H1 (cell line): ENCODE data around the gene GRIK4. TPM values are rescaled to one million over a fixed set of nuclear protein-coding genes. Genes with fewer than 3 reads are reported as not detected.

ENCODE experiments used
- CTCF ChIA-PET: fragments of 300-600 bp; sonication (Branson Sonifier 250); formaldehyde crosslinking; loops from one replicate; lab custom pipeline; 2021; ENCODE audit not compliant: partially characterized antibody; lab: Charles Lee
- POLR2A ChIA-PET: fragments of 300-600 bp; sonication (Branson Sonifier 250); formaldehyde crosslinking; loops from one replicate; lab custom pipeline; 2021; ENCODE audit warnings: inconsistent platforms; ENCODE audit not compliant: partially characterized antibody; lab: Charles Lee
- DNase-seq, 2 experiments: peaks; one replicate each; pipeline versions ENCODE4 v3.0.0 to v3.0.0-alpha.2; 2010 to 2022; ENCODE audit warnings: low spot score in 2 of 2, low read depth in 1 of 2, mixed read lengths in 1 of 2
- FAIRE-seq: peaks from 2 replicates; lab custom pipeline; 2011; peaks lifted over from hg19 to GRCh38; lab: Jason Lieb, UNC
- H2AFZ ChIP-seq: 2 replicates; pipeline ENCODE4 v1.8.1; 2012; ENCODE audit warnings: low read length, inconsistent platforms
- H2AK5ac ChIP-seq: 2 replicates; pipeline ENCODE4 v1.6.1; 2013; ENCODE audit warnings: low read depth, low read length
- H2BK120ac ChIP-seq: replicated peaks from 2 replicates; pipeline ENCODE3; 2013; ENCODE audit warnings: low read depth, low read length, inconsistent platforms
- H2BK12ac ChIP-seq: 2 replicates; pipeline ENCODE4 v1.6.1; 2013; ENCODE audit warnings: low read depth, low read length
- H2BK15ac ChIP-seq: 2 replicates; pipeline ENCODE4 v1.6.1; 2013; ENCODE audit warnings: low read length
- H2BK20ac ChIP-seq: 2 replicates; pipeline ENCODE4 v1.6.1; 2013; ENCODE audit warnings: low read length
- H2BK5ac ChIP-seq: 2 replicates; pipeline ENCODE4 v1.6.1; 2013; ENCODE audit warnings: low read depth, low read length
- H3K14ac ChIP-seq: 2 replicates; pipeline ENCODE4 v1.6.1; 2013; ENCODE audit warnings: inconsistent platforms; ENCODE audit not compliant: insufficient read length
- H3K18ac ChIP-seq: 2 replicates; pipeline ENCODE4 v1.6.1; 2013; ENCODE audit warnings: low read length; ENCODE audit errors: extremely low read depth
- H3K23ac ChIP-seq: 2 replicates; pipeline ENCODE4 v1.6.1; 2013; ENCODE audit warnings: inconsistent platforms; ENCODE audit not compliant: insufficient read length
- H3K23me2 ChIP-seq: 2 replicates; pipeline ENCODE4 v1.6.1; 2013; ENCODE audit warnings: low read depth, low read length
- H3K27ac ChIP-seq: 2 replicates; pipeline ENCODE4 v1.6.1; 2011; ENCODE audit warnings: low read depth, low read length, inconsistent platforms
- H3K27me3 ChIP-seq, 4 experiments: replicated peaks in 1 of 4; 1 replicate in 1 of 4; 2 replicates in 3 of 4; pipeline versions ENCODE4 v1.6.1 to v1.8.1; 2011 to 2013; ENCODE audit warnings: low read length in 3 of 4, mild to moderate bottlenecking in 3 of 4, inconsistent platforms in 2 of 4, mixed read lengths in 2 of 4, moderate library complexity in 1 of 4; ENCODE audit not compliant: control insufficient read depth in 3 of 4, insufficient read depth in 3 of 4; ENCODE audit errors: extremely low read depth in 1 of 4
- H3K36me3 ChIP-seq, 4 experiments: 2 replicates each; pipeline versions ENCODE4 v1.6.1 to v1.8.1; 2011 to 2013; ENCODE audit warnings: mild to moderate bottlenecking in 4 of 4, low read length in 3 of 4, moderate library complexity in 2 of 4, control low read depth in 1 of 4, inconsistent platforms in 1 of 4; ENCODE audit not compliant: insufficient read depth in 4 of 4, control insufficient read depth in 2 of 4
- H3K4ac ChIP-seq: replicated peaks from 2 replicates; pipeline ENCODE3; 2013; ENCODE audit warnings: low read length, low read depth, mixed read lengths, inconsistent platforms; ENCODE audit not compliant: insufficient read length
- H3K4me1 ChIP-seq, 4 experiments: replicated peaks in 1 of 4; 1 replicate in 1 of 4; 2 replicates in 3 of 4; pipeline versions ENCODE4 v1.6.1 to v1.8.1; 2011 to 2013; ENCODE audit warnings: low read length in 3 of 4, inconsistent platforms in 2 of 4, mixed read lengths in 1 of 4; ENCODE audit not compliant: insufficient read depth in 4 of 4, control insufficient read depth in 3 of 4
- H3K4me2 ChIP-seq, 2 experiments: 2 replicates each; pipeline versions ENCODE4 v1.6.1 to v1.8.1; 2011 to 2013; ENCODE audit warnings: low read depth in 2 of 2, low read length in 2 of 2, control low read depth in 1 of 2, inconsistent platforms in 1 of 2, mild to moderate bottlenecking in 1 of 2; ENCODE audit not compliant: insufficient read depth in 1 of 2
- H3K4me3 ChIP-seq, 4 experiments: fragments of 200-600, 300-600 bp in 1 of 4; sonication (generic), shearing (Covaris generic), sonication (Bioruptor Twin) in 1 of 4; 2 replicates each; pipeline versions ENCODE4 v1.5.1 to v1.8.1; 2011 to 2016; ENCODE audit warnings: low read length in 4 of 4, low read depth in 3 of 4, control low read depth in 2 of 4, inconsistent platforms in 2 of 4, mild to moderate bottlenecking in 2 of 4, mixed read lengths in 1 of 4, moderate library complexity in 1 of 4; ENCODE audit not compliant: insufficient read depth in 2 of 4; ENCODE audit errors: extremely low read depth in 1 of 4
- H3K56ac ChIP-seq: replicated peaks from 2 replicates; pipeline ENCODE3; 2013; ENCODE audit warnings: low read depth, mild to moderate bottlenecking, mixed read lengths, low read length, inconsistent platforms; ENCODE audit not compliant: insufficient read length
- H3K79me1 ChIP-seq: 2 replicates; pipeline ENCODE4 v1.6.1; 2013; ENCODE audit warnings: low read depth, low read length, control low read depth
- H3K79me2 ChIP-seq, 2 experiments: 2 replicates each; pipeline versions ENCODE4 v1.6.1 to v1.8.1; 2012 to 2013; ENCODE audit warnings: low read length in 2 of 2, mild to moderate bottlenecking in 2 of 2, inconsistent platforms in 1 of 2; ENCODE audit not compliant: insufficient read depth in 2 of 2, control insufficient read depth in 1 of 2
- H3K9ac ChIP-seq, 4 experiments: replicated peaks in 1 of 4; 1 replicate in 1 of 4; 2 replicates in 3 of 4; pipeline versions ENCODE4 v1.6.1 to v1.8.1; 2011 to 2013; ENCODE audit warnings: low read depth in 3 of 4, low read length in 3 of 4, control low read depth in 2 of 4, mild to moderate bottlenecking in 2 of 4, moderate library complexity in 2 of 4, inconsistent platforms in 1 of 4; ENCODE audit errors: extremely low read depth in 1 of 4
- H3K9me3 ChIP-seq, 2 experiments: 2 replicates each; pipeline versions ENCODE4 v1.6.1 to v1.8.1; 2012 to 2013; ENCODE audit warnings: mild to moderate bottlenecking in 2 of 2, moderate library complexity in 2 of 2, control low read depth in 1 of 2, inconsistent platforms in 1 of 2, low read depth in 1 of 2, low read length in 1 of 2, mixed read lengths in 1 of 2; ENCODE audit not compliant: insufficient read depth in 2 of 2
- H4K20me1 ChIP-seq, 2 experiments: replicated peaks in 1 of 2; 2 replicates each; pipeline versions ENCODE3 to v1.8.1; 2011 to 2013; ENCODE audit warnings: inconsistent platforms in 2 of 2, low read length in 2 of 2, mild to moderate bottlenecking in 1 of 2; ENCODE audit not compliant: insufficient read depth in 2 of 2, control insufficient read depth in 1 of 2
- H4K5ac ChIP-seq: 2 replicates; pipeline ENCODE4 v1.6.1; 2013; ENCODE audit warnings: low read length, low read depth, mixed read lengths, inconsistent platforms; ENCODE audit not compliant: insufficient read length
- H4K8ac ChIP-seq: 2 replicates; pipeline ENCODE4 v1.8.0; 2013; ENCODE audit warnings: mild to moderate bottlenecking, moderate library complexity, low read length, inconsistent platforms; ENCODE audit not compliant: insufficient read depth; ENCODE audit errors: extremely low read depth
- H4K91ac ChIP-seq: replicated peaks from 2 replicates; pipeline ENCODE3; 2013; ENCODE audit warnings: low read length, mixed read lengths, inconsistent platforms; ENCODE audit not compliant: insufficient read length
- ATF2 ChIP-seq: IDR thresholded peaks from 2 replicates; pipeline ENCODE4 v1.6.1; 2012; ENCODE audit warnings: low read length, inconsistent platforms
- CBX5 ChIP-seq: fragments of 300-800, 300-1000 bp; sonication (generic); IDR thresholded peaks from 2 replicates; pipeline ENCODE4 v1.7.1; 2016; ENCODE audit warnings: antibody characterized with exemption, low read length, low read depth
- CBX8 ChIP-seq: fragments of 300-800, 300-1000 bp; sonication (generic); IDR thresholded peaks from 2 replicates; pipeline ENCODE4 v1.7.1; 2016; ENCODE audit warnings: low read depth, low read length, borderline replicate concordance
- E2F6 ChIP-seq: IDR thresholded peaks from 2 replicates; pipeline ENCODE4 v1.6.1; 2012; ENCODE audit warnings: inconsistent platforms
- EGR1 ChIP-seq: IDR thresholded peaks from 2 replicates; pipeline ENCODE4 v1.6.1; 2011; ENCODE audit warnings: low read depth, low read length, borderline replicate concordance
- GABPA ChIP-seq: IDR thresholded peaks from 2 replicates; pipeline ENCODE4 v1.6.1; 2011; ENCODE audit warnings: mild to moderate bottlenecking, low read length, moderate library complexity, borderline replicate concordance; ENCODE audit not compliant: insufficient read depth
- POU5F1 ChIP-seq: IDR thresholded peaks from 2 replicates; pipeline ENCODE4 v1.6.1; 2011; ENCODE audit warnings: low read depth, mild to moderate bottlenecking, low read length, moderate library complexity
- RBBP5 ChIP-seq: IDR thresholded peaks from 2 replicates; pipeline ENCODE4 v1.7.1; 2012; ENCODE audit warnings: low read depth, mild to moderate bottlenecking, inconsistent platforms, low read length, moderate library complexity, borderline replicate concordance
- RNF2 ChIP-seq: fragments of 200-900, 300-1000 bp; sonication (generic); IDR thresholded peaks from 2 replicates; pipeline ENCODE4 v1.7.1; 2016; ENCODE audit warnings: borderline replicate concordance, low read depth, mild to moderate bottlenecking, antibody characterized with exemption, low read length; ENCODE audit not compliant: poor library complexity, severe bottlenecking; ENCODE audit errors: missing control alignments
- SIRT6 ChIP-seq: IDR thresholded peaks from one replicate; pipeline ENCODE4 v1.7.1; 2012; ENCODE audit warnings: low read length, inconsistent platforms
- SRF ChIP-seq: IDR thresholded peaks from 2 replicates; pipeline ENCODE4 v1.6.1; 2011; ENCODE audit warnings: mild to moderate bottlenecking, low read depth, low read length, moderate library complexity
- WGBS, 2 experiments: shearing (Covaris generic) in 1 of 2; methylation state at CpG; one replicate each; pipeline versions ENCODE4 v1.1.6 to v1.1.7; 2013 to 2015; ENCODE audit warnings: low lambda C conversion rate in 2 of 2, mixed read lengths in 2 of 2, inconsistent platforms in 1 of 2, low coverage in 1 of 2, missing lambda C conversion rate in 1 of 2; ENCODE audit not compliant: insufficient replicate concordance in 2 of 2, insufficient coverage in 1 of 2, insufficient read length in 1 of 2; ENCODE audit errors: extremely low coverage in 1 of 2, missing lambda C conversion rate in 1 of 2; 5-methylcytosine and 5-hydroxymethylcytosine counted together
- polyA plus RNA-seq, 7 experiments: library from polyadenylated mRNA; depleted of rRNA in 3 of 7; stranded (reverse) in 5 of 7; unstranded in 2 of 7; fragments of >200 nt in 5 of 7; fragments of 200-250 nt in 2 of 7; gene quantifications; 1 replicate in 5 of 7; 2 replicates in 1 of 7; 4 replicates in 1 of 7; pipeline versions ENCODE4 v1.2.1 to v1.2.3, GENCODE V29; 2011 to 2013; ENCODE audit warnings: missing spikeins in 2 of 7, mixed read lengths in 2 of 7
- total RNA-seq: library from RNA; stranded (reverse); fragmentation: NEBNext Ultra II Directional; extraction: Animal tissue kit (Norgen Biotek cat#: 25700); gene quantifications from 2 replicates; pipeline ENCODE4 v1.2.1, GENCODE V29; 2021

GRIK4 gene
- total and polyA plus RNA-seq, 2 of the 8 experiments (the other 6 are each of a cell fraction or from before 2014, with no cell fraction given) = 1.2 to 2.9 TPM

- no peak overlapping the region for H3K4ac ChIP-seq
- no peaks in the 10 kb centered on the region for H3K79me2 ChIP-seq
- H3K4me1 ChIP-seq = peaks cover 0 to 4% (median under 1%) of the 10 kb centered on the region in 4 experiments; a peak in 4 of 7 replicates
- no peak overlapping the region for H4K91ac ChIP-seq
- FAIRE-seq = no peak
- H2BK120ac ChIP-seq = no peak overlapping the region
- no peaks in the 10 kb centered on the region for H3K9me3 ChIP-seq
- POLR2A ChIA-PET = interaction anchor here (1.7 kb wide), 1 partner anchor 10 kb away, joined by 5 read pairs; no protein-coding TSS in a partner anchor
- H3K23me2 ChIP-seq = no peaks in the 10 kb centered on the region
- H3K27ac ChIP-seq = no peak overlapping the region
- H2AFZ ChIP-seq = no peak overlapping the region
- no peaks in the 10 kb centered on the region for H3K79me1 ChIP-seq
- H3K36me3 ChIP-seq = no peaks in the 10 kb centered on the region
- no peak overlapping the region for H4K5ac ChIP-seq
- H3K4me3 ChIP-seq = no peak overlapping the region
- no peak for DNase-seq
- H4K8ac ChIP-seq = no peak overlapping the region
- no peak overlapping the region for H3K14ac ChIP-seq
- CTCF ChIA-PET = interaction anchor here (1.1 to 2.6 kb wide), 6 partner anchors 14 to 196 kb away, joined by 3 to 11 read pairs (median 4); no protein-coding TSS in a partner anchor
- H3K27me3 ChIP-seq = no peaks in the 10 kb centered on the region; a peak in 1 of 7 replicates
- no peaks in the 10 kb centered on the region for H4K20me1 ChIP-seq
- no peak overlapping the region for H3K9ac ChIP-seq
- WGBS, 2 experiments = 96% methylated on average over 1 of the region's 1 CpG; no CpG with 5 or more reads in 1 of the 2 experiments
- H2BK5ac ChIP-seq = no peak overlapping the region
- no peak overlapping the region for H2AK5ac ChIP-seq
- H3K4me2 ChIP-seq = no peak overlapping the region
- no peak overlapping the region for H2BK15ac ChIP-seq
- no peak overlapping the region for H2BK12ac ChIP-seq
- no peak overlapping the region for H2BK20ac ChIP-seq
- H3K18ac ChIP-seq = no peak overlapping the region
- no peak overlapping the region for H3K56ac ChIP-seq
- peak overlapping the region; percentile 62 for H3K23ac ChIP-seq
- TF ChIP-seq RBBP5 = no peak
- TF ChIP-seq SRF = no peak
- TF ChIP-seq CBX5 = no peak
- TF ChIP-seq E2F6 = no peak
- TF ChIP-seq SIRT6 = no peak
- TF ChIP-seq POU5F1 = no peak
- TF ChIP-seq GABPA = no peak
- TF ChIP-seq CBX8 = no peak
- no peak for TF ChIP-seq RNF2
- no peak for TF ChIP-seq ATF2
- no peak for TF ChIP-seq EGR1
These were observed 487.0 kb downstream of the GRIK4 start for GRCh38 chr11:120998581-120998980.
